H1 (cell line): Measurements from ENCODE around the gene MRTO4. TPM values are rescaled to one million over a fixed set of nuclear protein-coding genes. Genes with fewer than 3 reads are reported as not detected.

Experiments
- CTCF ChIA-PET: fragments of 300-600 bp; sonication (Branson Sonifier 250); formaldehyde crosslinking; loops from one replicate; lab custom pipeline; 2021; ENCODE audit not compliant: partially characterized antibody; lab: Charles Lee
- POLR2A ChIA-PET: fragments of 300-600 bp; sonication (Branson Sonifier 250); formaldehyde crosslinking; loops from one replicate; lab custom pipeline; 2021; ENCODE audit warnings: inconsistent platforms; ENCODE audit not compliant: partially characterized antibody; lab: Charles Lee
- DNase-seq, 2 experiments: peaks; one replicate each; pipeline versions ENCODE4 v3.0.0 to v3.0.0-alpha.2; 2010 to 2022; ENCODE audit warnings: low spot score in 2 of 2, low read depth in 1 of 2, mixed read lengths in 1 of 2
- FAIRE-seq: peaks from 2 replicates; lab custom pipeline; 2011; peaks lifted over from hg19 to GRCh38; lab: Jason Lieb, UNC
- H2AFZ ChIP-seq: 2 replicates; pipeline ENCODE4 v1.8.1; 2012; ENCODE audit warnings: low read length, inconsistent platforms
- H2AK5ac ChIP-seq: 2 replicates; pipeline ENCODE4 v1.6.1; 2013; ENCODE audit warnings: low read depth, low read length
- H2BK120ac ChIP-seq: replicated peaks from 2 replicates; pipeline ENCODE3; 2013; ENCODE audit warnings: low read depth, low read length, inconsistent platforms
- H2BK12ac ChIP-seq: 2 replicates; pipeline ENCODE4 v1.6.1; 2013; ENCODE audit warnings: low read depth, low read length
- H2BK15ac ChIP-seq: 2 replicates; pipeline ENCODE4 v1.6.1; 2013; ENCODE audit warnings: low read length
- H2BK20ac ChIP-seq: 2 replicates; pipeline ENCODE4 v1.6.1; 2013; ENCODE audit warnings: low read length
- H2BK5ac ChIP-seq: 2 replicates; pipeline ENCODE4 v1.6.1; 2013; ENCODE audit warnings: low read depth, low read length
- H3K14ac ChIP-seq: 2 replicates; pipeline ENCODE4 v1.6.1; 2013; ENCODE audit warnings: inconsistent platforms; ENCODE audit not compliant: insufficient read length
- H3K18ac ChIP-seq: 2 replicates; pipeline ENCODE4 v1.6.1; 2013; ENCODE audit warnings: low read length; ENCODE audit errors: extremely low read depth
- H3K23ac ChIP-seq: 2 replicates; pipeline ENCODE4 v1.6.1; 2013; ENCODE audit warnings: inconsistent platforms; ENCODE audit not compliant: insufficient read length
- H3K23me2 ChIP-seq: 2 replicates; pipeline ENCODE4 v1.6.1; 2013; ENCODE audit warnings: low read depth, low read length
- H3K27ac ChIP-seq: 2 replicates; pipeline ENCODE4 v1.6.1; 2011; ENCODE audit warnings: low read depth, low read length, inconsistent platforms
- H3K27me3 ChIP-seq, 4 experiments: replicated peaks in 1 of 4; 1 replicate in 1 of 4; 2 replicates in 3 of 4; pipeline versions ENCODE4 v1.6.1 to v1.8.1; 2011 to 2013; ENCODE audit warnings: low read length in 3 of 4, mild to moderate bottlenecking in 3 of 4, inconsistent platforms in 2 of 4, mixed read lengths in 2 of 4, moderate library complexity in 1 of 4; ENCODE audit not compliant: control insufficient read depth in 3 of 4, insufficient read depth in 3 of 4; ENCODE audit errors: extremely low read depth in 1 of 4
- H3K36me3 ChIP-seq, 4 experiments: 2 replicates each; pipeline versions ENCODE4 v1.6.1 to v1.8.1; 2011 to 2013; ENCODE audit warnings: mild to moderate bottlenecking in 4 of 4, low read length in 3 of 4, moderate library complexity in 2 of 4, control low read depth in 1 of 4, inconsistent platforms in 1 of 4; ENCODE audit not compliant: insufficient read depth in 4 of 4, control insufficient read depth in 2 of 4
- H3K4ac ChIP-seq: replicated peaks from 2 replicates; pipeline ENCODE3; 2013; ENCODE audit warnings: low read length, low read depth, mixed read lengths, inconsistent platforms; ENCODE audit not compliant: insufficient read length
- H3K4me1 ChIP-seq, 4 experiments: replicated peaks in 1 of 4; 1 replicate in 1 of 4; 2 replicates in 3 of 4; pipeline versions ENCODE4 v1.6.1 to v1.8.1; 2011 to 2013; ENCODE audit warnings: low read length in 3 of 4, inconsistent platforms in 2 of 4, mixed read lengths in 1 of 4; ENCODE audit not compliant: insufficient read depth in 4 of 4, control insufficient read depth in 3 of 4
- H3K4me2 ChIP-seq, 2 experiments: 2 replicates each; pipeline versions ENCODE4 v1.6.1 to v1.8.1; 2011 to 2013; ENCODE audit warnings: low read depth in 2 of 2, low read length in 2 of 2, control low read depth in 1 of 2, inconsistent platforms in 1 of 2, mild to moderate bottlenecking in 1 of 2; ENCODE audit not compliant: insufficient read depth in 1 of 2
- H3K4me3 ChIP-seq, 4 experiments: fragments of 200-600, 300-600 bp in 1 of 4; sonication (generic), shearing (Covaris generic), sonication (Bioruptor Twin) in 1 of 4; 2 replicates each; pipeline versions ENCODE4 v1.5.1 to v1.8.1; 2011 to 2016; ENCODE audit warnings: low read length in 4 of 4, low read depth in 3 of 4, control low read depth in 2 of 4, inconsistent platforms in 2 of 4, mild to moderate bottlenecking in 2 of 4, mixed read lengths in 1 of 4, moderate library complexity in 1 of 4; ENCODE audit not compliant: insufficient read depth in 2 of 4; ENCODE audit errors: extremely low read depth in 1 of 4
- H3K56ac ChIP-seq: replicated peaks from 2 replicates; pipeline ENCODE3; 2013; ENCODE audit warnings: low read depth, mild to moderate bottlenecking, mixed read lengths, low read length, inconsistent platforms; ENCODE audit not compliant: insufficient read length
- H3K79me1 ChIP-seq: 2 replicates; pipeline ENCODE4 v1.6.1; 2013; ENCODE audit warnings: low read depth, low read length, control low read depth
- H3K79me2 ChIP-seq, 2 experiments: 2 replicates each; pipeline versions ENCODE4 v1.6.1 to v1.8.1; 2012 to 2013; ENCODE audit warnings: low read length in 2 of 2, mild to moderate bottlenecking in 2 of 2, inconsistent platforms in 1 of 2; ENCODE audit not compliant: insufficient read depth in 2 of 2, control insufficient read depth in 1 of 2
- H3K9ac ChIP-seq, 4 experiments: replicated peaks in 1 of 4; 1 replicate in 1 of 4; 2 replicates in 3 of 4; pipeline versions ENCODE4 v1.6.1 to v1.8.1; 2011 to 2013; ENCODE audit warnings: low read depth in 3 of 4, low read length in 3 of 4, control low read depth in 2 of 4, mild to moderate bottlenecking in 2 of 4, moderate library complexity in 2 of 4, inconsistent platforms in 1 of 4; ENCODE audit errors: extremely low read depth in 1 of 4
- H3K9me3 ChIP-seq, 2 experiments: 2 replicates each; pipeline versions ENCODE4 v1.6.1 to v1.8.1; 2012 to 2013; ENCODE audit warnings: mild to moderate bottlenecking in 2 of 2, moderate library complexity in 2 of 2, control low read depth in 1 of 2, inconsistent platforms in 1 of 2, low read depth in 1 of 2, low read length in 1 of 2, mixed read lengths in 1 of 2; ENCODE audit not compliant: insufficient read depth in 2 of 2
- H4K20me1 ChIP-seq, 2 experiments: replicated peaks in 1 of 2; 2 replicates each; pipeline versions ENCODE3 to v1.8.1; 2011 to 2013; ENCODE audit warnings: inconsistent platforms in 2 of 2, low read length in 2 of 2, mild to moderate bottlenecking in 1 of 2; ENCODE audit not compliant: insufficient read depth in 2 of 2, control insufficient read depth in 1 of 2
- H4K5ac ChIP-seq: 2 replicates; pipeline ENCODE4 v1.6.1; 2013; ENCODE audit warnings: low read length, low read depth, mixed read lengths, inconsistent platforms; ENCODE audit not compliant: insufficient read length
- H4K8ac ChIP-seq: 2 replicates; pipeline ENCODE4 v1.8.0; 2013; ENCODE audit warnings: mild to moderate bottlenecking, moderate library complexity, low read length, inconsistent platforms; ENCODE audit not compliant: insufficient read depth; ENCODE audit errors: extremely low read depth
- H4K91ac ChIP-seq: replicated peaks from 2 replicates; pipeline ENCODE3; 2013; ENCODE audit warnings: low read length, mixed read lengths, inconsistent platforms; ENCODE audit not compliant: insufficient read length
- CHD1 ChIP-seq: IDR thresholded peaks from 2 replicates; pipeline ENCODE4 v1.6.1; 2012; ENCODE audit warnings: low read depth, low read length, improper control_type of control experiment
- EGR1 ChIP-seq: IDR thresholded peaks from 2 replicates; pipeline ENCODE4 v1.6.1; 2011; ENCODE audit warnings: low read depth, low read length, borderline replicate concordance
- POLR2A ChIP-seq, 2 experiments: IDR thresholded peaks; 1 replicate in 1 of 2; 2 replicates in 1 of 2; pipeline ENCODE4 v1.6.1; 2011; ENCODE audit warnings: low read depth in 2 of 2, low read length in 2 of 2, mild to moderate bottlenecking in 2 of 2; ENCODE audit errors: control extremely low read depth in 1 of 2
- WGBS, 2 experiments: shearing (Covaris generic) in 1 of 2; methylation state at CpG; one replicate each; pipeline versions ENCODE4 v1.1.6 to v1.1.7; 2013 to 2015; ENCODE audit warnings: low lambda C conversion rate in 2 of 2, mixed read lengths in 2 of 2, inconsistent platforms in 1 of 2, low coverage in 1 of 2, missing lambda C conversion rate in 1 of 2; ENCODE audit not compliant: insufficient replicate concordance in 2 of 2, insufficient coverage in 1 of 2, insufficient read length in 1 of 2; ENCODE audit errors: extremely low coverage in 1 of 2, missing lambda C conversion rate in 1 of 2; 5-methylcytosine and 5-hydroxymethylcytosine counted together
- polyA plus RNA-seq, 7 experiments: library from polyadenylated mRNA; depleted of rRNA in 3 of 7; stranded (reverse) in 5 of 7; unstranded in 2 of 7; fragments of >200 nt in 5 of 7; fragments of 200-250 nt in 2 of 7; gene quantifications; 1 replicate in 5 of 7; 2 replicates in 1 of 7; 4 replicates in 1 of 7; pipeline versions ENCODE4 v1.2.1 to v1.2.3, GENCODE V29; 2011 to 2013; ENCODE audit warnings: missing spikeins in 2 of 7, mixed read lengths in 2 of 7
- total RNA-seq: library from RNA; stranded (reverse); fragmentation: NEBNext Ultra II Directional; extraction: Animal tissue kit (Norgen Biotek cat#: 25700); gene quantifications from 2 replicates; pipeline ENCODE4 v1.2.1, GENCODE V29; 2021

Gene MRTO4
- total and polyA plus RNA-seq, 2 of the 8 experiments (the other 6 are each of a cell fraction or from before 2014, with no cell fraction given), result 36.9 to 64.3 TPM

- H3K27ac ChIP-seq, result no peak overlapping the region
- peaks cover 36 to 56% (median 46%) of the 10 kb centered on the region in 4 experiments for H3K36me3 ChIP-seq
- no peak overlapping the region for H3K4me2 ChIP-seq
- peaks cover 28 to 55% of the 10 kb centered on the region in 2 experiments for H3K79me2 ChIP-seq
- no peak overlapping the region for H3K18ac ChIP-seq
- 87% methylated on average over 4 of the region's 4 CpGs; no CpG with 5 or more reads in 1 of the 2 experiments for whole genome bisulfite sequencing, 2 experiments
- no peaks in the 10 kb centered on the region for H3K27me3 ChIP-seq
- no peak overlapping the region for H2AK5ac ChIP-seq
- H3K23ac ChIP-seq, result no peak overlapping the region
- no peak overlapping the region for H3K56ac ChIP-seq
- no peak overlapping the region for H2AFZ ChIP-seq
- no peak overlapping the region for H3K4ac ChIP-seq
- ChIA-PET CTCF (interaction anchor here (0.6 to 1.5 kb wide), 3 partner anchors 207 to 348 kb away, joined by 3 to 5 read pairs (median 3); no protein-coding TSS in a partner anchor), POLR2A (interaction anchor here (0.6 to 5.8 kb wide), 8 partner anchors 8 to 63 kb away, joined by 3 to 83 read pairs (median 4); no protein-coding TSS in a partner anchor)
- no peak overlapping the region for H2BK20ac ChIP-seq
- no peak overlapping the region for H2BK15ac ChIP-seq
- H2BK120ac ChIP-seq, result no peak overlapping the region
- TF ChIP-seq POLR2A (IDR thresholded peaks at IDR 0.05; ENCODE audit: control extremely low read depth in 1 of 2, low read depth in 2 of 2, low read length in 2 of 2) (0 out of 3 replicates have a peak, but pooled peaks of 1 of the 2 experiments have one; percentile 24), CHD1 (no peak), EGR1 (no peak)
- no peak overlapping the region for H3K14ac ChIP-seq
- peaks cover 12 to 33% of the 10 kb centered on the region in 2 experiments for H4K20me1 ChIP-seq
- H3K4me1 ChIP-seq, result peaks cover 0 to 10% (median 6%) of the 10 kb centered on the region in 4 experiments; a peak in 5 of 7 replicates
- H4K8ac ChIP-seq, result no peak overlapping the region
- H3K4me3 ChIP-seq, result no peak overlapping the region
- H3K23me2 ChIP-seq, result peaks cover 4% of the 10 kb centered on the region
- H3K79me1 ChIP-seq, result peaks cover 19% of the 10 kb centered on the region
- DNase-seq (no peak), FAIRE-seq (no peak)
- no peak overlapping the region for H4K91ac ChIP-seq
- no peak overlapping the region for H2BK5ac ChIP-seq
- H4K5ac ChIP-seq, result no peak overlapping the region
- no peak overlapping the region for H2BK12ac ChIP-seq
- H3K9me3 ChIP-seq, result no peaks in the 10 kb centered on the region
- H3K9ac ChIP-seq, result peak overlapping the region in 2 of 4 experiments; percentile 25 to 29; a peak in 2 of 7 replicates
Measured at GRCh38 chr1:19255288-19255687, 3.7 kb downstream of the MRTO4 start.
